K562 (cell line): ENCODE results near the gene NPAS3. TPM values are rescaled to one million over a fixed set of nuclear protein-coding genes. Genes with fewer than 3 reads are reported as not detected.

Experiments
- ATAC-seq: fragments of 200-7000 bp; cut with Tn5 transposase; 3 replicates; pipeline ENCODE4 v1.9.1; 2020; ENCODE audit warnings: moderate library complexity
- BruUV-seq: library from RNA; stranded (reverse); fragments of 400-500 nt; replicated peaks from 2 replicates; lab custom pipeline; 2021; lab: Mats Ljungman, UMichigan
- CTCF ChIA-PET: fragments of 300-600 bp; formaldehyde crosslinking; extraction: SDS; loops from one replicate; lab custom pipeline; 2021; ENCODE audit warnings: low intra/inter-chr PET ratio; lab: Yijun Ruan, JAX
- POLR2A ChIA-PET: fragments of 300-600, 350-650 bp; sonication (Branson Sonifier 250); formaldehyde crosslinking; extraction: SDS; loops from one replicate; lab custom pipeline; 2021; ENCODE audit warnings: antibody characterized with exemption, inconsistent platforms; lab: Yijun Ruan, JAX
- DNase-seq, 4 experiments: peaks; one replicate each; pipeline versions ENCODE4 v3.0.0 to v3.0.0-alpha.2; 2011 to 2018; ENCODE audit warnings: low spot score in 3 of 4, mixed read lengths in 3 of 4; ENCODE audit errors: extremely low read depth in 1 of 4
- FAIRE-seq: peaks from 2 replicates; lab custom pipeline; 2011; peaks lifted over from hg19 to GRCh38; lab: Jason Lieb, UNC
- H2AFZ ChIP-seq: 2 replicates; pipeline ENCODE4 v1.6.0; 2011; ENCODE audit warnings: low read depth, low read length, control low read depth, inconsistent platforms
- H3K27ac ChIP-seq: fragments of 200-600 bp; 3 replicates; pipeline ENCODE4 v1.8.0; 2011; ENCODE audit warnings: low read depth, mild to moderate bottlenecking, control low read depth, inconsistent platforms, low read length, moderate library complexity, mixed read lengths; ENCODE audit errors: extremely low read depth
- H3K27me3 ChIP-seq, 2 experiments: fragments of 300-600 bp in 1 of 2; 2 replicates in 1 of 2; 3 replicates in 1 of 2; pipeline versions ENCODE4 v1.6.0 to v1.8.0; 2011; ENCODE audit warnings: inconsistent platforms in 2 of 2, low read length in 2 of 2, mild to moderate bottlenecking in 1 of 2, mixed read lengths in 1 of 2, moderate library complexity in 1 of 2; ENCODE audit not compliant: control insufficient read depth in 2 of 2, insufficient read depth in 2 of 2
- H3K36me3 ChIP-seq: fragments of 300-600 bp; 3 replicates; pipeline ENCODE4 v1.8.0; 2011; ENCODE audit warnings: mild to moderate bottlenecking, low read length, inconsistent platforms; ENCODE audit not compliant: control insufficient read depth, insufficient read depth
- H3K4me1 ChIP-seq, 2 experiments: fragments of 200-600 bp in 1 of 2; replicated peaks in 1 of 2; 2 replicates in 1 of 2; 3 replicates in 1 of 2; pipeline versions ENCODE4 v1.5.1 to v1.8.0; 2011; ENCODE audit warnings: inconsistent platforms in 2 of 2, low read length in 2 of 2, mild to moderate bottlenecking in 1 of 2, mixed read lengths in 1 of 2, moderate library complexity in 1 of 2; ENCODE audit not compliant: control insufficient read depth in 2 of 2, insufficient read depth in 2 of 2
- H3K4me2 ChIP-seq: 2 replicates; pipeline ENCODE4 v1.6.1; 2011; ENCODE audit warnings: low read length, control low read depth, inconsistent platforms, mixed read lengths; ENCODE audit not compliant: insufficient read depth
- H3K4me3 ChIP-seq: fragments of 200-600 bp; sonication (generic), shearing (Covaris generic); 2 replicates; pipeline ENCODE4 v1.5.1; 2016; ENCODE audit warnings: control low read depth, inconsistent platforms
- H3K79me2 ChIP-seq: fragments of 200-600 bp; 3 replicates; pipeline ENCODE4 v1.8.0; 2011; ENCODE audit warnings: low read length, inconsistent platforms; ENCODE audit not compliant: control insufficient read depth, insufficient read depth
- H3K9ac ChIP-seq, 2 experiments: 2 replicates each; pipeline versions ENCODE4 v1.6.0 to v1.6.1; 2011; ENCODE audit warnings: low read depth in 2 of 2, low read length in 2 of 2, control low read depth in 1 of 2, inconsistent platforms in 1 of 2, mild to moderate bottlenecking in 1 of 2, mixed read lengths in 1 of 2; ENCODE audit not compliant: insufficient read depth in 1 of 2
- H3K9me1 ChIP-seq: one replicate; pipeline ENCODE4 v1.6.0; 2011; ENCODE audit warnings: inconsistent platforms, mild to moderate bottlenecking, low read length, moderate library complexity; ENCODE audit not compliant: control insufficient read depth, insufficient read depth
- H3K9me3 ChIP-seq: replicated peaks from 2 replicates; pipeline ENCODE4 v1.5.1; 2011; ENCODE audit warnings: low read depth, low read length, inconsistent platforms; ENCODE audit not compliant: control insufficient read depth, insufficient read depth
- H4K20me1 ChIP-seq: replicated peaks from 2 replicates; pipeline ENCODE4 v1.6.1; 2011; ENCODE audit warnings: low read length, inconsistent platforms, mixed read lengths; ENCODE audit not compliant: control insufficient read depth, insufficient read depth
- BCLAF1 ChIP-seq, 2 experiments: fragments of 450-650 bp in 1 of 2; IDR thresholded peaks; 2 replicates each; pipeline ENCODE4 v1.6.1; 2011 to 2017; ENCODE audit warnings: low read depth in 2 of 2, antibody characterized with exemption in 1 of 2, borderline replicate concordance in 1 of 2, low read length in 1 of 2, mild to moderate bottlenecking in 1 of 2, mixed read lengths in 1 of 2; ENCODE audit not compliant: control insufficient read depth in 1 of 2
- COPS2 ChIP-seq: fragments of 450-650 bp; conservative IDR thresholded peaks from 2 replicates; pipeline ENCODE4 v1.6.1; 2016; ENCODE audit warnings: mild to moderate bottlenecking, moderate library complexity
- ELF4 ChIP-seq: fragments of 450-650 bp; formaldehyde crosslinking; IDR thresholded peaks from 2 replicates; pipeline ENCODE4 v1.4.0; 2022; ENCODE audit warnings: missing genetic modification characterization
- HMG20B ChIP-seq: fragments of 250-450 bp; sonication (Bioruptor Pico); IDR thresholded peaks from 2 replicates; pipeline ENCODE4 v1.5.0; 2021; ENCODE audit warnings: mild to moderate bottlenecking
- KLF16 ChIP-seq: IDR thresholded peaks from 2 replicates; pipeline ENCODE4 v1.6.1; 2016; ENCODE audit warnings: antibody characterized with exemption
- NFIX ChIP-seq: fragments of 250-450 bp; sonication (Bioruptor Pico); IDR thresholded peaks from 2 replicates; pipeline ENCODE4 v1.4.0; 2020; ENCODE audit warnings: low read depth, mild to moderate bottlenecking, moderate library complexity
- TBP ChIP-seq: optimal IDR thresholded peaks from 2 replicates; pipeline ENCODE3; 2011; ENCODE audit warnings: low read depth, low read length, improper control_type of control experiment
- ZMIZ1 ChIP-seq, 2 experiments: fragments of 150-350 bp in 1 of 2; IDR thresholded peaks; 2 replicates each; pipeline ENCODE4 v1.6.1; 2012 to 2016; ENCODE audit warnings: low read depth in 2 of 2, low read length in 2 of 2, mild to moderate bottlenecking in 1 of 2, moderate library complexity in 1 of 2
- ZNF217 ChIP-seq: sonication (generic); formaldehyde crosslinking; IDR thresholded peaks from 2 replicates; pipeline ENCODE4 v1.8.0; 2022; ENCODE audit warnings: mild to moderate bottlenecking, missing genetic modification reagents
- ZNF354B ChIP-seq: fragments of 250-450 bp; sonication (Bioruptor Pico); IDR thresholded peaks from 2 replicates; pipeline ENCODE4 v1.4.0; 2020
- WGBS: fragments of 100-300 bp; shearing (Covaris generic); methylation state at CpG from one replicate; pipeline ENCODE4 v1.1.6; 2016; ENCODE audit warnings: low coverage, mixed read lengths; ENCODE audit not compliant: insufficient coverage; ENCODE audit errors: missing lambda C conversion rate; 5-methylcytosine and 5-hydroxymethylcytosine counted together
- in situ Hi-C: fragments of 300-500 bp; cut with MboI; formaldehyde crosslinking; loops from 4 replicates; pipeline ENCODE4 v1.15.0; 2018; ENCODE audit warnings: inconsistent platforms, mixed read lengths
- intact Hi-C: fragments of 100-400 bp; cut with micrococcal nuclease; formaldehyde crosslinking; loops from 2 replicates; pipeline ENCODE4 v1.14.2; 2022
- polyA plus RNA-seq, 8 experiments: library from polyadenylated mRNA; depleted of rRNA in 4 of 8; stranded (reverse) in 5 of 8; unstranded in 3 of 8; fragments of >200 nt; fragmentation: Nextera tagmentation in 2 of 8; fragmentation: Illumina TruSeq in 1 of 8; extraction: Ambion mirVana in 2 of 8; extraction: Trizol in 1 of 8; gene quantifications; 2 replicates each; pipeline versions ENCODE4 v1.2.1 to v1.2.3, GENCODE V29; 2011 to 2014; ENCODE audit warnings: inconsistent platforms in 1 of 8, missing spikeins in 1 of 8
- total RNA-seq, 7 experiments: library from RNA; depleted of rRNA in 6 of 7; stranded (reverse); fragments of >200 nt in 6 of 7; fragmentation: Illumina TruSeq in 2 of 7; extraction: Trizol in 2 of 7; gene quantifications; 2 replicates each; pipeline versions ENCODE4 v1.2.1 to v1.2.3, GENCODE V29; 2011 to 2021; ENCODE audit warnings: low replicate concordance in 1 of 7
- TF ChIP-seq, protein P1 (sequence below): sonication (generic); formaldehyde crosslinking; IDR thresholded peaks from 2 replicates; pipeline ENCODE4 v1.8.0; 2023; ENCODE audit warnings: missing genetic modification reagents, mild to moderate bottlenecking, borderline replicate concordance

The NPAS3 gene
- total and polyA plus RNA-seq, 9 of the 15 experiments (the other 6 are each of a cell fraction or from before 2014, with no cell fraction given): 0.04 TPM; not detected in 8

- FAIRE-seq: no peak
- Histone ChIP-seq H3K9me1 (no peaks in the 10 kb centered on the region), H3K4me2 (no peak overlapping the region), H3K27ac (no peak overlapping the region), H3K9ac (no peak overlapping the region), H2AFZ (no peak overlapping the region), H3K27me3 (no peaks in the 10 kb centered on the region; a peak in 1 of 5 replicates), H3K4me3 (no peak overlapping the region), H3K4me1 (no peaks in the 10 kb centered on the region), H4K20me1 (no peaks in the 10 kb centered on the region), H3K36me3 (no peaks in the 10 kb centered on the region), H3K79me2 (no peaks in the 10 kb centered on the region), H3K9me3 (no peaks in the 10 kb centered on the region)
- no peak for ATAC-seq
- CTCF ChIA-PET: no interaction called here
- WGBS: 12% methylated on average over 4 of the region's 4 CpGs
- POLR2A ChIA-PET: interaction anchor here (0.6 kb wide), 1 partner anchor 8 kb away, joined by 3 read pairs; no protein-coding TSS in a partner anchor
- DNase-seq: no peak
- intact Hi-C loops: no loop called here
- in situ Hi-C loops: no loop called here
- no TSS peak for BruUV-seq
- TF ChIP-seq NFIX (CRISPR knock-in tag) (no peak), ZNF217 (CRISPR knock-in tag) (no peak), ZMIZ1 (IDR thresholded peaks at IDR 0.05; ENCODE audit: low read depth in 2 of 2, low read length in 2 of 2) (no peak), ZNF354B (CRISPR knock-in tag) (no peak), HMG20B (CRISPR knock-in tag) (no peak), ELF4 (CRISPR knock-in tag) (no peak), COPS2 (no peak), BCLAF1 (IDR thresholded peaks at IDR 0.05; ENCODE audit: borderline replicate concordance in 1 of 2, control insufficient read depth in 1 of 2, low read depth in 2 of 2, low read length in 1 of 2) (no peak), KLF16 (no peak), TBP (no peak)
- TF ChIP-seq, protein P1, sequence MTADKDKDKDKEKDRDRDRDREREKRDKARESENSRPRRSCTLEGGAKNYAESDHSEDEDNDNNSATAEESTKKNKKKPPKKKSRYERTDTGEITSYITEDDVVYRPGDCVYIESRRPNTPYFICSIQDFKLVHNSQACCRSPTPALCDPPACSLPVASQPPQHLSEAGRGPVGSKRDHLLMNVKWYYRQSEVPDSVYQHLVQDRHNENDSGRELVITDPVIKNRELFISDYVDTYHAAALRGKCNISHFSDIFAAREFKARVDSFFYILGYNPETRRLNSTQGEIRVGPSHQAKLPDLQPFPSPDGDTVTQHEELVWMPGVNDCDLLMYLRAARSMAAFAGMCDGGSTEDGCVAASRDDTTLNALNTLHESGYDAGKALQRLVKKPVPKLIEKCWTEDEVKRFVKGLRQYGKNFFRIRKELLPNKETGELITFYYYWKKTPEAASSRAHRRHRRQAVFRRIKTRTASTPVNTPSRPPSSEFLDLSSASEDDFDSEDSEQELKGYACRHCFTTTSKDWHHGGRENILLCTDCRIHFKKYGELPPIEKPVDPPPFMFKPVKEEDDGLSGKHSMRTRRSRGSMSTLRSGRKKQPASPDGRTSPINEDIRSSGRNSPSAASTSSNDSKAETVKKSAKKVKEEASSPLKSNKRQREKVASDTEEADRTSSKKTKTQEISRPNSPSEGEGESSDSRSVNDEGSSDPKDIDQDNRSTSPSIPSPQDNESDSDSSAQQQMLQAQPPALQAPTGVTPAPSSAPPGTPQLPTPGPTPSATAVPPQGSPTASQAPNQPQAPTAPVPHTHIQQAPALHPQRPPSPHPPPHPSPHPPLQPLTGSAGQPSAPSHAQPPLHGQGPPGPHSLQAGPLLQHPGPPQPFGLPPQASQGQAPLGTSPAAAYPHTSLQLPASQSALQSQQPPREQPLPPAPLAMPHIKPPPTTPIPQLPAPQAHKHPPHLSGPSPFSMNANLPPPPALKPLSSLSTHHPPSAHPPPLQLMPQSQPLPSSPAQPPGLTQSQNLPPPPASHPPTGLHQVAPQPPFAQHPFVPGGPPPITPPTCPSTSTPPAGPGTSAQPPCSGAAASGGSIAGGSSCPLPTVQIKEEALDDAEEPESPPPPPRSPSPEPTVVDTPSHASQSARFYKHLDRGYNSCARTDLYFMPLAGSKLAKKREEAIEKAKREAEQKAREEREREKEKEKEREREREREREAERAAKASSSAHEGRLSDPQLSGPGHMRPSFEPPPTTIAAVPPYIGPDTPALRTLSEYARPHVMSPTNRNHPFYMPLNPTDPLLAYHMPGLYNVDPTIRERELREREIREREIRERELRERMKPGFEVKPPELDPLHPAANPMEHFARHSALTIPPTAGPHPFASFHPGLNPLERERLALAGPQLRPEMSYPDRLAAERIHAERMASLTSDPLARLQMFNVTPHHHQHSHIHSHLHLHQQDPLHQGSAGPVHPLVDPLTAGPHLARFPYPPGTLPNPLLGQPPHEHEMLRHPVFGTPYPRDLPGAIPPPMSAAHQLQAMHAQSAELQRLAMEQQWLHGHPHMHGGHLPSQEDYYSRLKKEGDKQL (CRISPR knock-in tag): no peak
Measured at GRCh38 chr14:33693237-33693636, 754.6 kb downstream of the NPAS3 start.
